SU-DHL-6 (cell line): ENCODE results near the gene GNG14.

Experiments
- H2AFZ ChIP-seq: fragments of 200-600 bp; sonication (generic); 2 replicates; pipeline ENCODE4 v1.6.1; 2014; ENCODE audit warnings: low read depth, mild to moderate bottlenecking, moderate library complexity, mixed read lengths, antibody characterized with exemption, low read length; ENCODE audit not compliant: severe bottlenecking
- H3F3A ChIP-seq: fragments of 200-600 bp; shearing (Covaris generic); 2 replicates; pipeline ENCODE4 v1.6.0; 2016; ENCODE audit warnings: antibody characterized with exemption, mild to moderate bottlenecking; ENCODE audit not compliant: insufficient read depth
- H3K27ac ChIP-seq: fragments of 200-600 bp; sonication (generic); 2 replicates; pipeline ENCODE4 v1.5.1; 2016; ENCODE audit warnings: low read depth, mild to moderate bottlenecking, low read length, moderate library complexity, mixed read lengths
- H3K27me3 ChIP-seq: fragments of 200-600 bp; sonication (generic), shearing (Covaris generic); 2 replicates; pipeline ENCODE4 v1.6.0; 2014; ENCODE audit warnings: mild to moderate bottlenecking, low read length
- H3K36me3 ChIP-seq: fragments of 200-600 bp; sonication (generic); 2 replicates; pipeline ENCODE4 v1.6.1; 2014; ENCODE audit warnings: mild to moderate bottlenecking, low read length, mixed read lengths
- H3K4me2 ChIP-seq: fragments of 300-600, 200-600 bp; shearing (Covaris generic), sonication (generic); 2 replicates; pipeline ENCODE4 v1.6.0; 2014; ENCODE audit warnings: low read length, low read depth, mild to moderate bottlenecking; ENCODE audit not compliant: poor library complexity, severe bottlenecking
- H3K4me3 ChIP-seq: fragments of 200-600 bp; sonication (generic); 2 replicates; pipeline ENCODE4 v1.5.1; 2014; ENCODE audit warnings: antibody characterized with exemption, low read length, mild to moderate bottlenecking, mixed read lengths; ENCODE audit not compliant: insufficient read depth, poor library complexity, severe bottlenecking
- H3K79me2 ChIP-seq: fragments of 200-600 bp; sonication (generic); 2 replicates; pipeline ENCODE4 v1.6.1; 2014; ENCODE audit warnings: mild to moderate bottlenecking, low read length, moderate library complexity; ENCODE audit not compliant: insufficient read depth
- H3K9ac ChIP-seq: fragments of 200-600 bp; sonication (generic); 2 replicates; pipeline ENCODE4 v1.7.0; 2014; ENCODE audit warnings: mild to moderate bottlenecking, low read length
- H3K9me2 ChIP-seq: fragments of 200-600 bp; sonication (generic); replicated peaks from 2 replicates; pipeline ENCODE4 v1.6.1; 2014; ENCODE audit warnings: low read length; ENCODE audit not compliant: insufficient read depth
- H3K9me3 ChIP-seq: fragments of 200-600 bp; sonication (generic); 2 replicates; pipeline ENCODE4 v1.6.1; 2014; ENCODE audit warnings: low read length, mixed read lengths; ENCODE audit not compliant: insufficient read depth
- H4K20me1 ChIP-seq: fragments of 200-600 bp; sonication (generic); 2 replicates; pipeline ENCODE4 v1.6.1; 2014; ENCODE audit warnings: low read depth, mild to moderate bottlenecking, antibody characterized with exemption, low read length, moderate library complexity, mixed read lengths
- EZH2phosphoT487 ChIP-seq: fragments of 200-600 bp; sonication (generic), shearing (Covaris generic); conservative IDR thresholded peaks from 2 replicates; pipeline ENCODE4 v1.6.1; 2018; ENCODE audit warnings: mild to moderate bottlenecking, antibody characterized with exemption, low read length, moderate library complexity, mixed read lengths
- TF ChIP-seq, protein P1 (sequence below): fragments of 200-600 bp; sonication (generic); IDR thresholded peaks from one replicate; pipeline ENCODE4 v1.5.1; 2017; ENCODE audit warnings: antibody characterized with exemption, mild to moderate bottlenecking, low read length, moderate library complexity; ENCODE audit not compliant: insufficient read depth, poor library complexity, severe bottlenecking

The GNG14 gene

DNA sequence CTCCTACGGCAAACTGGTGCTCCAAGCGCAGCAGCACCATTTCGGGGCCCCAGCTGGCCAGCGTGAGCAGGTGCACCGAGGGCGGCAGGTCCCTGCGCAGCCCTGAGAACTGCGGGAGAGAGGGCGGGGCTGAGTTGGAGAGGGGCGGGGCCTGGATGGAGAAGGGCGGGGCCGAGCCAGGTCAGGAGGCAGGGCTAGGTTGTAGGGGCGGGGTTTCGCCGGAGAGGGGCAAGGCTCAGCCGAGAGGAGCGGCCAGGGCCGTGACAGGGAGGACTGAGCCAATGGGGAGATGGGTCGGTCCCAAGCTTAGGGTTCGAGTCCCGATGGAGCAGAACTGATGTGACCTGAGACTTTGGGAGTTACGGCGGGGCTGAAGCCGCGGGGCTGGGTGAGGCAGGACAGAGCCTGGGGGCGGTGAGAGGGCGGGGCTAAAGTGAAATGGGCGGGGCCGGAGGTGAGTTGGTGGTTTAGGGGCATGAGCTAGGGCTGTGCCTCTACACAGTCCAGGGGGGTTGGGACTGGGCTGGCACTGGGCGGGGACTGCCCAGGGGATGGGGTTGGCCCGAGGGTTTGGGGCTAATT, 40.2 kb upstream of the GNG14 start:
- no peaks in the 10 kb centered on the region for H3K27me3 ChIP-seq
- H4K20me1 ChIP-seq: no peaks in the 10 kb centered on the region
- H2AFZ ChIP-seq: no peak overlapping the region
- H3K27ac ChIP-seq: no peak overlapping the region
- no peaks in the 10 kb centered on the region for H3K79me2 ChIP-seq
- H3K4me3 ChIP-seq: no peak overlapping the region
- H3F3A ChIP-seq: no peaks in the 10 kb centered on the region
- H3K36me3 ChIP-seq: no peaks in the 10 kb centered on the region
- TF ChIP-seq, protein P1, sequence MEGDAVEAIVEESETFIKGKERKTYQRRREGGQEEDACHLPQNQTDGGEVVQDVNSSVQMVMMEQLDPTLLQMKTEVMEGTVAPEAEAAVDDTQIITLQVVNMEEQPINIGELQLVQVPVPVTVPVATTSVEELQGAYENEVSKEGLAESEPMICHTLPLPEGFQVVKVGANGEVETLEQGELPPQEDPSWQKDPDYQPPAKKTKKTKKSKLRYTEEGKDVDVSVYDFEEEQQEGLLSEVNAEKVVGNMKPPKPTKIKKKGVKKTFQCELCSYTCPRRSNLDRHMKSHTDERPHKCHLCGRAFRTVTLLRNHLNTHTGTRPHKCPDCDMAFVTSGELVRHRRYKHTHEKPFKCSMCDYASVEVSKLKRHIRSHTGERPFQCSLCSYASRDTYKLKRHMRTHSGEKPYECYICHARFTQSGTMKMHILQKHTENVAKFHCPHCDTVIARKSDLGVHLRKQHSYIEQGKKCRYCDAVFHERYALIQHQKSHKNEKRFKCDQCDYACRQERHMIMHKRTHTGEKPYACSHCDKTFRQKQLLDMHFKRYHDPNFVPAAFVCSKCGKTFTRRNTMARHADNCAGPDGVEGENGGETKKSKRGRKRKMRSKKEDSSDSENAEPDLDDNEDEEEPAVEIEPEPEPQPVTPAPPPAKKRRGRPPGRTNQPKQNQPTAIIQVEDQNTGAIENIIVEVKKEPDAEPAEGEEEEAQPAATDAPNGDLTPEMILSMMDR: no peak
- no peak for TF ChIP-seq EZH2phosphoT487
- H3K4me2 ChIP-seq: no peak overlapping the region
- H3K9ac ChIP-seq: no peak overlapping the region
- H3K9me2 ChIP-seq: no peaks in the 10 kb centered on the region
- no peaks in the 10 kb centered on the region for H3K9me3 ChIP-seq

DNA sequence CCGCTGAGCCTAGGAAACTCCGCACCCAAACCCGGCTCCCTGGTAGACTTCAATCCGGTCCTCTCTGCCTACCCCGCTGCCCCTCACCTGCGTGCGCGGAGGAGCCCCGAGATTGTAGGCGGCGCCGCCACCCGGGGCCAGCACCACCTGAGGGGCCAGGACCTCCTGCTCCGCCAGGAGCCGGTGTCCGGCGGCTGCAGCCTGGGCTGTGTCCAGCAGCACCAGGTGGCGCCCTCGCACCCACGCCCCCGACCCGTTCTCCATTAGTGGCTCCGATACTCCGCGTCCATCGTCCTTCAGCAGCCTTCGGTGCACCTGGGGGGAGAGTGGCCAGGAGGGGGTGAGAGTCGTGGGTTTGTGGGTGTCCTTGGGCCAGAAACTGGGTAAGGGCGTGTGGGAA, 39.7 kb upstream of the GNG14 start:
- no peak overlapping the region for H3K4me2 ChIP-seq

DNA sequence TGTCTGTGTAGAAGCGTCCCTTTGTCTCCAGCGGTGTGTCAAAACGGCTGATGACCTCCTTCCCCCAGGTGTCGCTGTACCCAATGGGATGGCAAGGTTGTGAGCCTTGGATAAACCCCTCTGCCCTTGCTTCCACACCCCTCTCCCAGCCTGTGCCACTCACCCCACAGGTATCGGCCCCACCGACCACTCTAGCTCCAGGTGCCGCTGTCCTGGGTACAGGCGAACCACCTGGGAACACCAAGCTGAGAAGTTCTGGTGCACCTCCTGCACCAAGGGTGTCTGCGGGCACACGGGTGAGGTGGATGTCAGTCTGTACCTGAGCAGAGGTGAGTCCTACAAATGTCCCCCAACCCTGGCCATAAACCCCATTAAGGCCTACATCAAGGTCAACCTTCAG, 37.9 kb upstream of the GNG14 start:
- TF ChIP-seq EZH2phosphoT487: no peak
- TF ChIP-seq, protein P1: no peak
- Histone ChIP-seq H3K9me3 (no peaks in the 10 kb centered on the region), H3K36me3 (no peaks in the 10 kb centered on the region), H3K9ac (no peak overlapping the region), H2AFZ (no peak overlapping the region), H3K79me2 (no peaks in the 10 kb centered on the region), H3K27ac (no peak overlapping the region), H3F3A (no peaks in the 10 kb centered on the region), H3K4me3 (no peak overlapping the region), H3K4me2 (no peak overlapping the region), H4K20me1 (no peaks in the 10 kb centered on the region), H3K27me3 (no peaks in the 10 kb centered on the region), H3K9me2 (no peaks in the 10 kb centered on the region)

More for the DNA sequence above, 39.7 kb upstream of the GNG14 start:
- H2AFZ ChIP-seq: no peak overlapping the region
- no peak overlapping the region for H3K9ac ChIP-seq
- TF ChIP-seq EZH2phosphoT487: no peak
- TF ChIP-seq, protein P1: no peak
- H3K27ac ChIP-seq: no peak overlapping the region
- H3K27me3 ChIP-seq: no peaks in the 10 kb centered on the region
- no peaks in the 10 kb centered on the region for H3K36me3 ChIP-seq
- H3K9me2 ChIP-seq: no peaks in the 10 kb centered on the region
- no peaks in the 10 kb centered on the region for H3K9me3 ChIP-seq
- H3K79me2 ChIP-seq: no peaks in the 10 kb centered on the region
- H3K4me3 ChIP-seq: no peak overlapping the region
- H3F3A ChIP-seq: no peaks in the 10 kb centered on the region
- no peaks in the 10 kb centered on the region for H4K20me1 ChIP-seq
